ENCODE measurements around the gene OR10AG1. TPM values are rescaled to one million over a fixed set of nuclear protein-coding genes. Genes with fewer than 3 reads are reported as not detected.

Gene OR10AG1, protein sequence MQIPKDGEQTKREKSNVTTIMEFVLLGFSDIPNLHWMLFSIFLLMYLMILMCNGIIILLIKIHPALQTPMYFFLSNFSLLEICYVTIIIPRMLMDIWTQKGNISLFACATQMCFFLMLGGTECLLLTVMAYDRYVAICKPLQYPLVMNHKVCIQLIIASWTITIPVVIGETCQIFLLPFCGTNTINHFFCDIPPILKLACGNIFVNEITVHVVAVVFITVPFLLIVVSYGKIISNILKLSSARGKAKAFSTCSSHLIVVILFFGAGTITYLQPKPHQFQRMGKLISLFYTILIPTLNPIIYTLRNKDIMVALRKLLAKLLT
- total RNA-seq, result not detected

DNA sequence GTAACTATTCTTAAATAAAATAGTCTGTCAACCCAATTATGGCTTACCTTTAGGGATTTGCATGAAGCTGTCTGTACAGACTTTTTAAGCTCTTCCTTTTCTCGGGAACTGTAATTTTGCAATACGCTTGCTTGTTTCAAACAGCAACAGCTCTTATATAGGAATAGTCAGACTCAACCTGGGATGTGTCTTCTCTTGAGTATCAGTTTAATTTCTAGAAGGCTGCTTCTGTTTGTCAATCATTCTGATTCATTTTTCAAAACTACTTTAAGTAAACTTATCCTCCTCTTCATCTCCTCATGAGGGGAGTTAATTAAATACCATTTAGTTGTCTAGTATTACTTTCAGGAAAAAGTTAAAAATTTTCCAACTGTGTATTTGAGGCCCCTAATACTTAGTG is at the start of gene OR10AG1:
TSS of gene OR10AG1 (minus strand) at position 101 of the 400 bp plus-strand sequence. CDS start at position 63, 38 bp downstream.
- Mint-ChIP-seq H3K4me3 (no peak within 1 kb of the TSS), H3K36me3 (no peaks in the 10 kb centered on the region), H3K27me3 (no peaks in the 10 kb centered on the region), H3K27ac (no peak within 1 kb of the TSS), H3K9me3 (peaks cover 5% of the 10 kb centered on the region), H3K4me1 (no peaks in the 10 kb centered on the region)
- ATAC-seq (ENCODE audit: low read depth) (no peak), DNase-seq (no peak)
- POLR2A ChIA-PET, result no interaction called here

DNA sequence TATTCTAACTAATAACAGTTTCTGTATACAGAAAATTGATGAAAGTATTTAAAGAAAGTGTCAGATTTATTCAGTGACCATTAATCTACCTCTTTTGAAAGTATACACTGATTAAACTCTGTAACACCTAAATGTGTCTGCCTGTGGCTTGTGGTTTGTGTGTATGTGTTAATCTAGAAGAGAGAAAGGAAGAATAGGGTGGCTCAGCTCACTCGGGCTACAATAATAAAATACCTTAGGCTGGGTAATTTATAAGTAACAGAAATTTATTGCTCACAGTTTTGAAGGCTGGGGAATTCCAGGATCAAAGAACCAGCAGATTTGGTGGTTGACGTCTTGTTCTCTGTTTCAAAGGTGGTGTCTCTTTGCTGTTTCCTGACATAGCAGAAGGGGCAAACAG is 44.1 kb upstream of the OR10AG1 start:
- no peak overlapping the region for H3K4me3 Mint-ChIP-seq
- no peak overlapping the region for H3K27ac Mint-ChIP-seq
- H3K9me3 Mint-ChIP-seq, result peaks cover 12% of the 10 kb centered on the region
- no peaks in the 10 kb centered on the region for H3K27me3 Mint-ChIP-seq
- no peak for ATAC-seq (ENCODE audit: low read depth)
- POLR2A ChIA-PET, result no interaction called here
- DNase-seq, result no peak
- H3K4me1 Mint-ChIP-seq, result no peaks in the 10 kb centered on the region
- H3K36me3 Mint-ChIP-seq, result no peaks in the 10 kb centered on the region

DNA sequence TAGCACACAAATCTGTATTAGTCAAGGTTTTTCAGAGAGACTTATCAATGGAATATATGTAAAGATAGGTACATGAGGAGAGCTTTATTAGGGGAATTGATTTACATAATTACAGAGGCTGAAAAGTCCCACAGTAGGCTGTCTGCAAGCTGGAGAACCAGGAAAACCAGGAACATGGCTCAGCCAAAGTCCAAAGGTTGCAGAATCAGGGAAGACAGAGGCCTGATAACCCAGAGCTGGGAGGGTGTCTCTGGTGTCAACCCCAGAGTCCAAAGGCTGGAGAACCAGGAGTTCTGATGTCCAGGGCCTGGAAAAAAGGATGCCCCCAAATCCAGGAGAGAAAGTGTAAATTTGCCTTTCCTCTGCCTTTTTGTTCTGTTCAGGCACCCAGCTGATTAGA is 41.0 kb upstream of the OR10AG1 start:
- Mint-ChIP-seq H3K36me3 (no peaks in the 10 kb centered on the region), H3K9me3 (peaks cover 13% of the 10 kb centered on the region), H3K4me3 (no peak overlapping the region), H3K4me1 (no peaks in the 10 kb centered on the region), H3K27me3 (no peaks in the 10 kb centered on the region), H3K27ac (no peak overlapping the region)
- no peak for ATAC-seq (ENCODE audit: low read depth)
- POLR2A ChIA-PET, result no interaction called here
- DNase-seq, result no peak

DNA sequence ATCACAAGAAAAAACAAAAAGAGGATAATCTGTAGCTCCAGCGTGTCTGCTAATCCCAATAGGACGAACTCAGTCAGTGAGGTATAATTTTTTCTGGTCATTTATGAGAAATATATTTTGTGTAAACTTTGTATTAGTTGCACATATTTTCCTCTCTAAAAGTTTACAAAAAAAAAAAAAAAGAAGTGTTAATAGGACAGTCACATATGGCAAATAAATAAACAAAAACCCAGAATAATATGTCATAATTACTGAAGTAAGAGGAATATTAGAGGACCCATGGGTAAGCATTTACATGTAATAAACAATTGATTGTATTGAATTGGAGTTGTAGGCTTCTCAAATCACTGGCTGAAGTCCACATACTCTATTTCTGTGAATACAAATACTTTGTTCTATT is 24.8 kb upstream of the OR10AG1 start, which contains the start of gene OR5F1:
TSS of gene OR5F1 (minus strand) at position 101 of the 400 bp plus-strand sequence. CDS start at position 101, 0 bp downstream.
- H3K27me3 Mint-ChIP-seq, result no peaks in the 10 kb centered on the region
- no peak for ATAC-seq (ENCODE audit: low read depth)
- H3K27ac Mint-ChIP-seq, result no peak within 1 kb of the TSS
- H3K4me1 Mint-ChIP-seq, result no peaks in the 10 kb centered on the region
- POLR2A ChIA-PET, result no interaction called here
- no peak for DNase-seq
- H3K9me3 Mint-ChIP-seq, result peaks cover 9% of the 10 kb centered on the region
- H3K36me3 Mint-ChIP-seq, result no peaks in the 10 kb centered on the region
- H3K4me3 Mint-ChIP-seq, result no peak within 1 kb of the TSS

DNA sequence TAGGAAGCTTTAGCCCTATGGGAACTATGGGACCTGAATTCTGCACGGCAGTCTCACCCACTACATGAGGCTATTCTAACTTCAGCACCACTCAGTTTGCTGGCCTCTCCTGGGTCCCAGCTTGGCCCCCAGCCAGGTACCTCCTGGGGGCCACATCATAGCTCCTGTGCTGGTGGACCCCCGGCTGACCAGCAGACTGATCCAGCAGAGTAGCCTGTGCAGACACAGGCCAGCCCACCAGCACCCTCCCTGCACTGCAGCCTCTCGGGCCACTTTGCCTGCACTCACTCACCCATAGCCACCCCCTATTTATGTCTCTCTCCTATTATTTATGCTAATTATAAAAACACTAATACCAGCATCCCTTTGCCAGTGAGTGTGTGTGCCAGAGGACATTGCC is 1.2 kb upstream of the OR10AG1 start:
- H3K4me1 Mint-ChIP-seq, result no peaks in the 10 kb centered on the region
- no peak for DNase-seq

DNA sequence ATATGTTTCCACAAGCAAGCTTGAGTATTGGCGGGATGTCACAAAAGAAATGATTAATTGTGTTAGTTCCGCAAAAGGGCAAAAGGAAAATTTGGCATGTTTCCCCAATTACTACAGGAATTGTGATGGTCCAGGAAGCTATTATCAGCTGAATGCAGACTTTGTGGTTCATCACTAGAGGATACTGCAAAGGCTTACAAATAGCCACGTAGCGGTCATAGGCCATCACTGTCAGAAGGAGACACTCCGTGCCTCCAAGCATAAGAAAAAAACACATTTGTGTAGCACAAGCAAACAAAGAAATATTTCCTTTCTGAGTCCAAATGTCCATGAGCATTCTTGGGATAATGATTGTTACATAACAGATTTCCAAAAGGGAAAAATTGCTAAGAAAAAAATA is 1.8 kb downstream of the OR10AG1 start:
- H3K9me3 Mint-ChIP-seq, result peaks cover 5% of the 10 kb centered on the region
- no peak for ATAC-seq (ENCODE audit: low read depth)
- no peak overlapping the region for H3K4me3 Mint-ChIP-seq
- DNase-seq, result no peak
- no peak overlapping the region for H3K27ac Mint-ChIP-seq
- no peaks in the 10 kb centered on the region for H3K4me1 Mint-ChIP-seq
- no peaks in the 10 kb centered on the region for H3K36me3 Mint-ChIP-seq
- POLR2A ChIA-PET, result no interaction called here
- no peaks in the 10 kb centered on the region for H3K27me3 Mint-ChIP-seq

More for the DNA sequence above, 1.2 kb upstream of the OR10AG1 start:
- no peak for ATAC-seq (ENCODE audit: low read depth)
- H3K4me3 Mint-ChIP-seq, result no peak overlapping the region
- peaks cover 5% of the 10 kb centered on the region for H3K9me3 Mint-ChIP-seq
- no peak overlapping the region for H3K27ac Mint-ChIP-seq
- no peaks in the 10 kb centered on the region for H3K36me3 Mint-ChIP-seq
- POLR2A ChIA-PET, result no interaction called here
- no peaks in the 10 kb centered on the region for H3K27me3 Mint-ChIP-seq

DNA sequence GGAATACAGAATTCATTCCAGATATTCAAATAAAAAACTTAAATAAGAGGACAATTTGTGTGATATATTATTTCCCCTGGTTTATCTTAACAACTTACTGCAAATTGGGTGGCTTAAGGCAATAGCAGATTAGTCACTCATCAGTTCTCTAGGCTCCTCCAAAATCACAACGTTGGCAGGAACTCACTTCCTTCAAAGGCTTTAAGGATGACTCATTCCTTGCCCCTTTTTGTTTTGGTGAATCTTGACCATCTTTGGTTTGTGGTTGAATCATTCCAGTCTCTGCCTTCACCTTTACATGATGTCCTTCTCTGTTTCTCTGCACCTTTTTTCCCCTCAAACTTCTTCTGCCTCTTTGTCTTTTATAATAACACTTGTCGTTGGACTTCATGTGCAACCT is 3.4 kb downstream of the OR10AG1 start:
- Mint-ChIP-seq H3K9me3 (peaks cover 5% of the 10 kb centered on the region), H3K27ac (no peak overlapping the region), H3K4me3 (no peak overlapping the region), H3K36me3 (no peaks in the 10 kb centered on the region), H3K27me3 (no peaks in the 10 kb centered on the region), H3K4me1 (no peaks in the 10 kb centered on the region)
- POLR2A ChIA-PET, result no interaction called here
- ATAC-seq (ENCODE audit: low read depth), result no peak
- DNase-seq, result no peak

DNA sequence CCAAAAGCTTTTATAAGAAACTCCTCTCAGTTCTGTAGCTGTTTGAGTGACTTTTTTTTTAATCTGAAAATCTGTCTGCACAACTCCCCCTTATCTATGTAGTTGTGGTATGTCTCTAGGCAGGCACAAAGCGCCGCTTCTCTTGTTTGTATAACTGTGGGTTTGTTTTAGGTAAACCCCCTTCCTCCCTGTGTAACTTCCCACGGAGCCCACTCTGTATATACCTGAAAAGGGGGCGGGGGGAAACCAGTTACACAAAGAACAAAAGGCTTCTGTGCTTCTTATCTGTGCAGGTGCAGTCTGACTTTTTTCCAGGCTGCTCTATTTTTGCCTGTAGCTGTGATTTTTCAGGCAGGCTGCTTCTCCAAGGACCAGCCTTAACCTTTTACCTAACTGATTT is 13.2 kb downstream of the OR10AG1 start:
- Mint-ChIP-seq H3K27me3 (no peaks in the 10 kb centered on the region), H3K27ac (no peak overlapping the region), H3K9me3 (peaks cover 3% of the 10 kb centered on the region), H3K36me3 (no peaks in the 10 kb centered on the region), H3K4me1 (no peaks in the 10 kb centered on the region), H3K4me3 (no peak overlapping the region)
- DNase-seq (no peak), ATAC-seq (ENCODE audit: low read depth) (no peak)
- POLR2A ChIA-PET, result no interaction called here

DNA sequence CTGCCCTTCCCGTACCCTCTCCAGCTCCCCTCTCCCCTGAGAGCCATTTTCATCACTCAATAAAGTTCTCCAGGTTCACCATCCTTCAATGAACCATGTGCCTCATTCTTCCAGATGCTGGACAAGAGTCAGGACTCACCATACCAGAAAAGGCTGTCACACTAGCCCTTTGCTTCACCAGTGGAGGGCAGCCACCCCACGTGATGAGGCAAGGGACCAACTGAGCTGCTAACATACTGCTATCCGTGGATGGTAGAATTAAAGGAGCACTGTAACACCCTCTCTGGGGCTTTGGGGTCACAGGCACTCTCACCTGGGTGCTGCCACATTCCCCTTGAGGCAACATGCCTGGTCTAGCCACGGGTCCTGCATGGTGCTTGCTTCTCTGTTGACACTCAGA is 20.4 kb downstream of the OR10AG1 start:
- Mint-ChIP-seq H3K9me3 (peaks cover 6% of the 10 kb centered on the region), H3K4me3 (no peak overlapping the region), H3K36me3 (no peaks in the 10 kb centered on the region), H3K27ac (no peak overlapping the region), H3K4me1 (no peaks in the 10 kb centered on the region), H3K27me3 (no peaks in the 10 kb centered on the region)
- POLR2A ChIA-PET, result no interaction called here
- DNase-seq, result no peak
- ATAC-seq (ENCODE audit: low read depth), result no peak

DNA sequence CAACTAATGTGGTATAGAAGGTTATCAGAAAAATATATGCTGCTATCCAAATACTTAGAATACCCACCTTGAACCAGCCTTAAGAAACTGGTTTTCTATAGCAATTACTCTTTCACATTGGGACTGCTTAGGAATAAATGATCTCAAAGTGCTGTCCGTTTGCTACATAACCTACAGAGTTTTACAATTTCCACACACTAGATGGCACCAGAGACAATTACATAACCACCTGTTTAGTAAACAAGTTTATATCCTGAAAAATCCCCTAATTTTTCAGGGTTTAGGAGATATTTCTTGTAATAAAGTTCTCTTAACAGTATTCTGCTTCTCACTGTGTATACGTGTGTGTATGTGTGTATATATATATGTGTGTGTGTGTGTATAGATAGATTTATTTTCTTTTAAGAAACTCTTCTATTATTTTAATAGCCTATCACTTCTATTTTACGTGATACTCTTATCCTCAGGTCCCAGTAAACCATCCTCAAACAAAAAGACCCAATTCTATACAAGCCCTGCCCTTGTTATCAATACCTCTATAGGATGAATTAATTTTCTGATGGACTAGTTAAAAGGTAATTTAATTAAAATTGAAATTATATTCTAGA is 26.9 kb downstream of the OR10AG1 start:
- no peaks in the 10 kb centered on the region for H3K27me3 Mint-ChIP-seq
- H3K27ac Mint-ChIP-seq, result no peak overlapping the region
- POLR2A ChIA-PET, result interaction anchor here (0.7 kb wide), 1 partner anchor 148 kb away, joined by 3 read pairs; no protein-coding TSS in a partner anchor
- DNase-seq (no peak), ATAC-seq (ENCODE audit: low read depth) (no peak)
- no peaks in the 10 kb centered on the region for H3K36me3 Mint-ChIP-seq
- H3K4me3 Mint-ChIP-seq, result no peak overlapping the region
- no peaks in the 10 kb centered on the region for H3K4me1 Mint-ChIP-seq
- peaks cover under 1% of the 10 kb centered on the region for H3K9me3 Mint-ChIP-seq

DNA sequence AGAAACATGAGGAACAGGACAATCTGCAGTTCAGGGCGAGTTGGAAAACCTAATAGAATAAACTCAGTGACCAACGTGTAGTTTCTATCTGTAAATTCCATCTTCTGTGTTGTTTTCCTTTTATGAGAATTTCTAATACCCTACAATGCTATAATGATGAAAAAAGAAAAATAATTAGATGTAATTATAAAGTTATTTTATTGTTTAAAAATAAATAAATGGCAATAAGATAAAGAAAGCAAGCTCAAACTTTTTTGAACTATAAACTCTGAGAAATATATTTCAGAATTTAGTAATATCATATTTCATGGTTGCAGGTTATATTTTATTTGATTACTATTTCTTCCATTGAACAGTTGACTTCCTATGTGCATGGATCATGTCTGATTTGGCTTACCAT is 33.4 kb downstream of the OR10AG1 start, which contains the start of gene OR5I1:
TSS of gene OR5I1 (minus strand) at position 101 of the 400 bp plus-strand sequence. CDS start at position 101, 0 bp downstream.
- H3K36me3 Mint-ChIP-seq, result no peaks in the 10 kb centered on the region
- H3K4me3 Mint-ChIP-seq, result no peak within 1 kb of the TSS
- H3K27me3 Mint-ChIP-seq, result no peaks in the 10 kb centered on the region
- no peak for ATAC-seq (ENCODE audit: low read depth)
- no peak within 1 kb of the TSS for H3K27ac Mint-ChIP-seq
- H3K9me3 Mint-ChIP-seq, result peaks cover 2% of the 10 kb centered on the region
- POLR2A ChIA-PET, result no interaction called here
- no peak for DNase-seq
- H3K4me1 Mint-ChIP-seq, result no peaks in the 10 kb centered on the region

DNA sequence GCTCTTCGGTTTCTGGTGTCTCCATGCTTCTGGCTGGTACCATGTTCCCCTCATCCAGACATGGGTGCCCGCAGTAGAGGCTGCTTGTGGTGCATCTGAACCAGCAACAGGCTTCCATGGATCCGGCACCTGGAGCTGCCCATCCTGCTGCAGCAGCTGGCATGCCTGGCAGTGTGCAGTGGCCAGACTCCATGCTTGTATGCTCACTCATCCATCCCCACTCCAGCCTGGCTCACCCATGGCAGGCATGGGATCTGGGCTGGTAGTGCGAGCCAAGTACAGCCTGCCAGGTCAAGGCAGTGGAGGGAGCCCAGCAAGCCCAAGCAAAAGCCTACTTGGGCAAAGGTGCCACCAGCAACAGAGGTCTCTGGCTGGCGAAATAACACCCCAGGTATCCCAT is 49.2 kb downstream of the OR10AG1 start:
- no peak overlapping the region for H3K4me3 Mint-ChIP-seq
- H3K27ac Mint-ChIP-seq, result no peak overlapping the region
- POLR2A ChIA-PET, result no interaction called here
- ATAC-seq (ENCODE audit: low read depth) (no peak), DNase-seq (no peak)
- H3K36me3 Mint-ChIP-seq, result no peaks in the 10 kb centered on the region
- no peaks in the 10 kb centered on the region for H3K4me1 Mint-ChIP-seq
- H3K27me3 Mint-ChIP-seq, result no peaks in the 10 kb centered on the region
- peaks cover 13% of the 10 kb centered on the region for H3K9me3 Mint-ChIP-seq
